OCI-M1 (cell line): ENCODE measurements around the gene GDF11.

Source experiments
- DNase-seq: peaks from one replicate; lab custom pipeline; 2025; lab: John Stamatoyannopoulos, UW

The GDF11 gene

DNA sequence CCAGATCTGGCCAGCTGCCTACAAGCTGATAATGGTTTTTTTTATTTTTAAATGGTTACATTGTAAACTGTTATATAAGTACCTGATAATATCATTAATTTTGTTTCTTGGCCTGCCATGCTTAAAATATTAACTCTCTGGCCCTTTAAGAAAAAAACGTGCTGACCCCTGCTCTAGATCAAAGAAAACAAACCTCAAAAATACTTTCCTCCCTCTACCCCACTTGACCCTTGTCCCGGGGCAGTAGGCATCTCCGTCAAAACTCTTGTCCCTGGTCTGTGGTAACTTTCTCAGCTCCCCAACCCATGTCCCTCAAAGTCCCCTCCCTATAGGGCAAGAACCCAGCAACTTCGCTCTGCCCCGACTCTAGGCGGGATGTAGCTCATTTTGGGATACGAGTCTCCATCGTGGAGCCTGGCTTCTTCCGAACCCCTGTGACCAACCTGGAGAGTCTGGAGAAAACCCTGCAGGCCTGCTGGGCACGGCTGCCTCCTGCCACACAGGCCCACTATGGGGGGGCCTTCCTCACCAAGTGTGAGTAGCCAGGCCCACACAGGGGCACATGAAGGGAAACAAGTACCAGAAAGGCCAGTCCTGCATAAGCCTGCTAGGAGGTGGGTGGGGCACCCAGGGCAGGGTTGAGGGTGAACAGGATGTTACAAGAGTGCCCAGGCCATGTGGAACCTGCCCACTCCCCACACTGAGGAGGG, 19.3 kb upstream of the GDF11 start:
- DNase-seq: no peak

DNA sequence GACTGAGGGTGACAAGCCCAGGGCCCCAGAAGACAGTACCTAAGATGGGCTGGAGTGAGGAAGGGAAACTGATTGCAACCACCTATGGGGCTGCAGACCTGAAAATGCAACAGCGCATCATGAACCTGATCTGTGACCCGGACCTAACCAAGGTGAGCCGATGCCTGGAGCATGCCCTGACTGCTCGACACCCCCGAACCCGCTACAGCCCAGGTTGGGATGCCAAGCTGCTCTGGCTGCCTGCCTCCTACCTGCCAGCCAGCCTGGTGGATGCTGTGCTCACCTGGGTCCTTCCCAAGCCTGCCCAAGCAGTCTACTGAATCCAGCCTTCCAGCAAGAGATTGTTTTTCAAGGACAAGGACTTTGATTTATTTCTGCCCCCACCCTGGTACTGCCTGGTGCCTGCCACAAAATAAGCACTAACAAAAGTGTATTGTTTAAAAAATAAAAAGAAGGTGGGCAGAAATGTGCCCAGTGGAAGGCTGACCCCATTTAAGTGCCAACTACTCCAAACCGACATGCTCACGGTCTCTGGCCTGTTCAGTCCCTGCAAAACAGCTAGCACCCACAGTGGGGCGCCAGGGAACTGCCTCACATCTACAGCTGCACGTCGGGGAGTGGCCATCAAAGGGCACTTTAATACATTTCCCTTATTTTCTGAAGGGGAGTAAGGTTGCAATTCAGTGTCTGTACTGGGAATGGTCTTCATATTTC, 18.5 kb upstream of the GDF11 start:
- DNase-seq: peak; percentile 81

- no peak for DNase-seq
Observed at GRCh38 chr12:55724940-55725309, 18.0 kb upstream of the GDF11 start.

DNA sequence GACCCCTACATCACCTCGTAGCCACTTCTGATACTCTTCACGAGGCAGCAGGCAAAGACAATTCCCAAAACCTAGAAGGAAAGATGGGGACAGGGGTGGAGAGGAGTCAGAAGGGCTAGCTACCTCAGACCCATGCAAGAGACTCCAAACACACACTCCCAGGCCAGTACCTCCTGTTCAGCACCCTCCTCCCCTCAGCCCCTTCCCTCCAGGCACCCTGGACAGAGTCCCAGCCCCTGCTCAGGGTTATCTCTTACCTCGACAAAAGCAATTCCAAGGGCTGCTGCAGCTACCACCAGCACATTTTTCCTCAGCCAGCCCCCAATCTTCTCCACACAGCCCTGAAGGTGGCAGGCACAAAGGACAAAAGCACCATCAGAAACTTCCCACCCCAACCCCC, 17.4 kb upstream of the GDF11 start:
- DNase-seq: no peak

DNA sequence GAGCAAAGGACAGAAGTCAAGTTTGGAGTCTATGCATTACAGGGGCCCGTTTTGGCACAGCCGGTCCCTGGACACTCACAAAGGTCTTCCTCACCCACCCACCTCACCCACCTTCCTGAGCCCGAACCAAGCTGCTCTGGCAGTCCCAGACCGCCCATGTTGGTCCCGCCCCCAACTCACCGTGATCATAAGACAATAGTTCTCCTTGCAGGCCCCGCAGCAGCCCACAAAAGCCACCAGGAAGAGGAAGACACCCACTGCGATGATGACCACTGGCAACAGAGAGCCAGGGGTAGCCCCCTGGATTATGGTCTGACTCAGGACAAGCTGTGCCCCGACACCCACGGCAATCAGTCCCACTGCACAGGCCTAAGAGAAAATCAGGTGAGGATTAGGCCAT, 16.0 kb upstream of the GDF11 start:
- DNase-seq: no peak

GRCh38 chr12:55727643-55728185, 15.2 kb upstream of the GDF11 start:
- DNase-seq: peak; percentile 90

DNA sequence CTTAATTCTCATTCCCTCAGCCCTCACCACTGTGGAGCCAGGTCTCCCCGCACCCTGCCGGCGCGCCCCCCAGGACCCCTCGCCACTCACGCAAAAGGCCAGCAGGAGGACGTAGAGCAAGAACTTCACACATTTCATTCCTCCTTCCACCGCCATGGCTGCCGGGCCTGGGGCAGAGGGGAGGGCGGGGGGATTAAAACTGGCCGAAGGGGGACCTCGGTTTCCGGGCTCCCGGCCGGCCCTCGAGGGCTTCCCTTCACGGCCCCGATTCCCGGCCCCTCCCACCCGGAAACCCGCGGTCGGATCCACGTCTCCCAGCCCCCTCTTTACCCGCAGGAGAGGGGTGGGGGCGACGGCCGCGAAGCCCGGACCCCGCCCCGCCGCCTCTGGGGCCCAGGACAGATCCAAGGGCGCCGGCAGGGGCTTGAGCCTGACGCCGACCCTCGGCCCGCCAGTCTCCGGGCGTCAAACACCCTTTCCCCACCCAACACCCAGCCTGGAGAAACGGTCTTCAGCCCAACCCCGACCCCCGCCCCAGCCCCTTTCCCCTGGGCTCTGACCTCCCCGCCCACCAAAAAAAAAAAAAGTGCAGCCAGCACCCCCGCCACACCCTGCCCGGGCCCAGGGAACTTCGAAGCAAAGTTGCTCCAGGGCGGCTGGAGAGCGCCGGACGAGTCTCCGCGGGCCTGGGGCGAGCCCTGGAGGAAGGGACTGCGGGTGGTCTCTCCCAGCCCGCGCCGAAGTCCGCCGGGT, 14.6 kb upstream of the GDF11 start:
- peak; percentile 61 for DNase-seq

DNA sequence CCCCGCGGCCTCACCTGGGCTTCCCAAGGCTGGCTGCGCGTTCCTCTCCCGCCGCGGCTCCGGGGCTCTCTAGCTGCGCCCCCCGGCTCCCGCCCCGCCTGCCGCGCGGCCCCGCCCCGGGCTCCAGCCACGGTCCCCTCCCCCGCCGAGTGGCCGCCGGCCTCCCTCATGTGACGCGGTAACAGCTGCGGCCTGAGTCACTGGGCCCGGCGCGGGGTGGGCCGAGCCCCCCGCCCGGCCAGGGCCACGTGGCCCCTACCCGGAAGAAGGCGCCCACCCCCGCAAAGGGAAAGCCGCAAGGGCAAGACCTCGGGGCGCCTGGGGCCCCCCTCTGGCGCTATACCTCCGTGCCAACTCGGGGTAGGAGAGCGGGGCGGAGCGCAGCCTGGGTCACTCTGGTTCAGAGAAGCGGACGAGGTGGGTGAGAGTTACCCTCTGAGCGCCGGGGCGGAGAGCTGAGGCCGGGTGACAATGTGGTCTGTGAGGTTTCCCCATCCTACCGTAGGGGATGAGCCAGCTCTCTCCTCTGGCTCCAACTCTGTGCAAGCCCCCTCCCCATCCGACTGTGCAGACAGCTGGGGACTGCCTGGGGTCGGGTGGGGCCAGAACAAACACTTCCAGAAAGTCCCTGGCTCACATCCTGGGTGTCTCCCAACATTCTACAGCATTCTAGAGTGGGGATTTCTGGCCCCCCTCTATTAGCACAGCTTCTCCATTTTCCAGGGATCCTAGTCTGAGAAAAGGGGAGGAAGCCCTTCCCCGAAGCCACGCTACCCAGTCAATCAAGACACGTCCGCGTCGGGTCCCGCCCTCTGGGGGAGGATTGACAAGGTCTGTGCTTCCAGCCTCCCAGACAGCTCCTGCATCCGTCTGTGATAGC, 13.7 kb upstream of the GDF11 start, which contains the start of gene CD63:
TSS of gene CD63 (minus strand) at position 71 of the 880 bp plus-strand sequence. CDS start 668 bp downstream, outside the sequence.
- DNase-seq: peak; percentile 93

DNA sequence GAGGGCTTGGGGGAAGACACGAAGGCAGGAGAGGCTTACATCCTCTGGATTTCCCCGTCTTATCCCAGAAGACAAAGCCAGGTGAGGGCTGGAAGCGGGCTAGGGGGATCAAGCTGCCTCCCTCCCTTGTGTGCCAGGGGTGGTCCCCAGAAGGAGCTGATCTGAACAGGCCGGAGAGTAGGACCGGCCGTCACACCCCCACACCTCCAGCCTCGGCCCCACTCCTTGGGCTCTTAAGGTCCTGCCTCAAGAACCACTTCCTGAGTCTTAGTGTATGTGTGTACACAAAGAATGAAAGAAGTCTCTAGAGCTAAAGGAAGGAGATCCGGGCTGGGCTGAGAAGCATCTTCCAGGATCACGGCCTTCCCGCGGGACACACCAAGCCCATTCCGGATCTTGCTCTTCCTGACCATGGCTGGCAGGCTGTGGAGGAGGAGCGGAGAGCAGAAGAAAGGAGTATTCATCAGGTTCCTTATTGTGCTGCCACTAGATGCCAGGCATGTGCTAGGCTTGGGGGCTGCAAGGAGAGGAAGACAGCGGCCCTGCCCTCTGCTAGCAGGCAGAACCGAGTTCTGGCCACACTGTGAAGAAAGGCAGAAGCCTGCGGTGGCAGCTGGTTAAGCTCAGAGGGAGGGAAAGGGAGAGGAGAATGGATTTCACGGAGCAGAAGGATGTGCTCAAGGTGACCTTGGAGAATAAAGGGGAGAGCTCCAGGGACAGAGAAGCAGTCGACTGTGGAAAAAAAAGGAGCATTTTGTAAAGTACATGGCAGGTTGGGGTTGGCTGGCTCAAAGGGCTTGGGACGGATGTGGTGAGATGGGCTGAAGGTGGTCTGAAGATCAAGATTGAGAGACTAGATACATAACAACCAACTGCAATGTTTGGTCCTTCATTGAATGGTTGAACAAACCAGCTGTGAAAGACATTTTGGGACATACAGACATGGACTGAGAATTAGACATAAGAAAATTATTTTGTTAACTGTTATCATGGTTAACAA, 12.8 kb upstream of the GDF11 start:
- peak; percentile 81 for DNase-seq

DNA sequence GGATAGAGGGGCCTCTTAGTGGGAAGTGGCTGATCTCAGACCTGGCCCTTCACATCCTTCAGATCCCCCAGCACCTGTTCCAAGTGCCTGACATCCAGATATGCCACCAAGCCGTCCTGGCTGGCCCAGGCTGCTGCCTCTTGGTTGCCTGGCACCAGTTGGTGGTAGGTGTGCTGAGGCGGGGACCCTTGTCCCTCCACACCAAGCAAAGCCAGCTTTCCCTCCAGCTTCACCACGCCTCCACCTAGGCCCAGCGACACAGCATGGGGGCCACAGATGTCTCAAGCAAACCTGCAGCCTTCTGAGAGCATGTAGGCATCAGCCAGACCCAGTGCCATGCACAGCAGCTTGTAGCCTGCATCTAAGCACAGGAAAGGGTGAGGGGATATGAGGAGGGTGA, 10.6 kb upstream of the GDF11 start:
- DNase-seq: no peak

- no peak for DNase-seq
Observed at GRCh38 chr12:55733021-55733555, 9.8 kb upstream of the GDF11 start.

DNA sequence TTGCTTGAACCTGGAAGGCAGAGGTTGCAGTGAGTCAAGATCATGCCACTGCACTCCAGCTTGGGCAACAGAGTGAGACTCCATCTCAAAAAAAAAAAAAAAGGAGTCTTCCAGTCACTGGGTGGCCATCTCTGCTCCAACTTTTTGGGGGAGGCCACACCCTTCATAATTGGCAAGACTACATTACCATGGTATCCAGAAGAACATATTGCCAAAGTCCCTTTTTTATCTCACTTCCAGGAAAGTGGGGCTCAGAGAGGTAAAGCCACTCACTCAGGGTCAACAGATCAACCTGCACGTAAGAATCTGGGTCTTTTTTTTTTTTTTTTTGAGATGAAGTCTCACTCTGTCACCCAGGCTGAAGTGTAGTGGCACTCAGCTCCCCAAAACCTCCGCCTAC, 9.1 kb upstream of the GDF11 start:
- no peak for DNase-seq

GRCh38 chr12:55734595-55734994, 8.3 kb upstream of the GDF11 start:
- DNase-seq: no peak

- no peak for DNase-seq
Observed at GRCh38 chr12:55736076-55736475, 6.8 kb upstream of the GDF11 start.

- DNase-seq: peak; percentile 89
Observed at GRCh38 chr12:55736780-55737580, 5.9 kb upstream of the GDF11 start.

- no peak for DNase-seq
Observed at GRCh38 chr12:55737581-55738122, 5.3 kb upstream of the GDF11 start.

GRCh38 chr12:55738123-55739024, 4.5 kb upstream of the GDF11 start:
- peak; percentile 97 for DNase-seq

DNA sequence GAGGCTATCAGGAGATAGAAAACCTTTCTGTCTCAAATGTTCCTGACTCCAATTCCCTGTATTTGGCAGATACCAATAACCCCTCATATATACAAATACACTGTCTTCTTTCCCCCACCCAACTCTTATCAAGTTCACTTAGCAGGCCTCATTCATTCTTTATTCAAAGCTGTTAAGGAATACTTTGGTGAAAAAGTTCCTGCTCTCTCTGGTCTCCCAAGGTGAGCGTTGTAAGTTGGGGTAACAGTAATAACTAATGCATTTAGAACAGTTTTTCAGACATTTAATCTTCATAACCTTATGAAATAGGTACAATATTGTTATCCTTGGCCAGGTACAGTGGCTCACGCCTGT, 3.9 kb upstream of the GDF11 start:
- no peak for DNase-seq
